Measurements from ENCODE around the gene KCND3.
"Not testable (repeated sequence)": the region's sequence is repeated elsewhere in the genome, so short reads cannot be mapped to it uniquely, and the experiment has no call there.

KCND3 gene

DNA sequence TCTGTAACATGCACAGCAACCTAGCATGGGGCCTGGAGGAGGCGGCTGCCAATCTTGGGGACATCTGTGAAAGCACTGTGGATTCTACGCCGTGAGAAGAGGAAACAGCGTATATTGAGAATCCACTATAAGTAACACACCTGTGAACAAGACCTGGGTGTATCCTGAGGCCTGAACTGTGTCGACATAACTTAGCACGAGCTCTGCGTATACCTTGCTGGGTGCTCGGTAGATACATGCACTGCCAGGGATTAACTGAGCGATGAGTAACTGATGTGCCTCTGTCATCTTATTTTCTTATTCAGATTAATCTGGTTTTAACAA, 175.2 kb downstream of the KCND3 start:
- Histone ChIP-seq H3K9ac (ENCODE audit: low read depth, low read length) (no peak overlapping the region), H3K9me3 (ENCODE audit: control insufficient read depth, insufficient read depth, low read length) (no peaks in the 10 kb centered on the region), H3K4me1 (ENCODE audit: control insufficient read depth, insufficient read depth, low read length) (no peaks in the 10 kb centered on the region), H3K4me3 (ENCODE audit: low read depth, low read length) (no peak overlapping the region), H3K27me3 (ENCODE audit: control insufficient read depth, insufficient read depth, low read length) (no peaks in the 10 kb centered on the region), H3K36me3 (ENCODE audit: control insufficient read depth, insufficient read depth, low read length) (no peaks in the 10 kb centered on the region)

GRCh38 chr1:111813440-111814304, 175.8 kb downstream of the KCND3 start:
- Histone ChIP-seq H3K36me3 (ENCODE audit: control insufficient read depth, insufficient read depth, low read length) (no peaks in the 10 kb centered on the region), H3K4me3 (ENCODE audit: low read depth, low read length) (no peak overlapping the region), H3K27me3 (ENCODE audit: control insufficient read depth, insufficient read depth, low read length) (no peaks in the 10 kb centered on the region), H3K9ac (ENCODE audit: low read depth, low read length) (no peak overlapping the region), H3K4me1 (ENCODE audit: control insufficient read depth, insufficient read depth, low read length) (no peaks in the 10 kb centered on the region), H3K9me3 (ENCODE audit: control insufficient read depth, insufficient read depth, low read length) (no peaks in the 10 kb centered on the region)

- Histone ChIP-seq H3K9ac (ENCODE audit: low read depth, low read length) (no peak overlapping the region), H3K27me3 (ENCODE audit: control insufficient read depth, insufficient read depth, low read length) (no peaks in the 10 kb centered on the region), H3K4me1 (ENCODE audit: control insufficient read depth, insufficient read depth, low read length) (no peaks in the 10 kb centered on the region), H3K4me3 (ENCODE audit: low read depth, low read length) (no peak overlapping the region), H3K9me3 (ENCODE audit: control insufficient read depth, insufficient read depth, low read length) (no peaks in the 10 kb centered on the region), H3K36me3 (ENCODE audit: control insufficient read depth, insufficient read depth, low read length) (no peaks in the 10 kb centered on the region)
Measured at GRCh38 chr1:111812306-111812705, 177.2 kb downstream of the KCND3 start.

- Histone ChIP-seq H3K27me3 (ENCODE audit: control insufficient read depth, insufficient read depth, low read length) (no peaks in the 10 kb centered on the region), H3K4me1 (ENCODE audit: control insufficient read depth, insufficient read depth, low read length) (no peaks in the 10 kb centered on the region), H3K36me3 (ENCODE audit: control insufficient read depth, insufficient read depth, low read length) (no peaks in the 10 kb centered on the region), H3K9ac (ENCODE audit: low read depth, low read length) (no peak overlapping the region), H3K4me3 (ENCODE audit: low read depth, low read length) (no peak overlapping the region), H3K9me3 (ENCODE audit: control insufficient read depth, insufficient read depth, low read length) (no peaks in the 10 kb centered on the region)
Measured at GRCh38 chr1:111811891-111812290, 177.6 kb downstream of the KCND3 start.

DNA sequence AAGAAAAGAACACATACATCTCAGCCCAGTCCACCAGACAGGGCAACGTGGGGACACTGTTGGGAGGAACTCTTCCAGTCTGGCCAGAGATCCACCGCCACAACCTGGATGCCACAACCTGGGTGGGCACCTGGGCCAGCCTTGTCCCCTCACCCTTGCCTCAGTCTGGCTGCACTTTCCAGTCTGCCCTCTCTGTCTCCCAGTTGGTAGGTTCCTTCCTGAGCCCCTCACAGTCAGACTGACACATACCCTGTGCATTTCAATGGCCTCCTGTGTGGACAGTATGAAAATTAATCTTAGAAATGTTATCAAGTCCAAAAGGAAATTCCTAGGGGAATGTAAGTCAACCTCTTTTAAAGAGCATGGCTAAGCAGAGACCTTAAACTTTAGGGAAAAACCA, 184.2 kb downstream of the KCND3 start:
- H3K9ac ChIP-seq (ENCODE audit: low read depth, low read length), result no peak overlapping the region
- H3K27me3 ChIP-seq (ENCODE audit: control insufficient read depth, insufficient read depth, low read length), result no peaks in the 10 kb centered on the region
- no peaks in the 10 kb centered on the region for H3K9me3 ChIP-seq (ENCODE audit: control insufficient read depth, insufficient read depth, low read length)
- no peak overlapping the region for H3K4me3 ChIP-seq (ENCODE audit: low read depth, low read length)
- no peaks in the 10 kb centered on the region for H3K36me3 ChIP-seq (ENCODE audit: control insufficient read depth, insufficient read depth, low read length)
- H3K4me1 ChIP-seq (ENCODE audit: control insufficient read depth, insufficient read depth, low read length), result no peaks in the 10 kb centered on the region

- H3K4me1 ChIP-seq (ENCODE audit: control insufficient read depth, insufficient read depth, low read length), result no peaks in the 10 kb centered on the region
- no peak overlapping the region for H3K4me3 ChIP-seq (ENCODE audit: low read depth, low read length)
- H3K27me3 ChIP-seq (ENCODE audit: control insufficient read depth, insufficient read depth, low read length), result no peaks in the 10 kb centered on the region
- no peaks in the 10 kb centered on the region for H3K36me3 ChIP-seq (ENCODE audit: control insufficient read depth, insufficient read depth, low read length)
- no peak overlapping the region for H3K9ac ChIP-seq (ENCODE audit: low read depth, low read length)
- no peaks in the 10 kb centered on the region for H3K9me3 ChIP-seq (ENCODE audit: control insufficient read depth, insufficient read depth, low read length)
Measured at GRCh38 chr1:111804776-111805175, 184.7 kb downstream of the KCND3 start.

DNA sequence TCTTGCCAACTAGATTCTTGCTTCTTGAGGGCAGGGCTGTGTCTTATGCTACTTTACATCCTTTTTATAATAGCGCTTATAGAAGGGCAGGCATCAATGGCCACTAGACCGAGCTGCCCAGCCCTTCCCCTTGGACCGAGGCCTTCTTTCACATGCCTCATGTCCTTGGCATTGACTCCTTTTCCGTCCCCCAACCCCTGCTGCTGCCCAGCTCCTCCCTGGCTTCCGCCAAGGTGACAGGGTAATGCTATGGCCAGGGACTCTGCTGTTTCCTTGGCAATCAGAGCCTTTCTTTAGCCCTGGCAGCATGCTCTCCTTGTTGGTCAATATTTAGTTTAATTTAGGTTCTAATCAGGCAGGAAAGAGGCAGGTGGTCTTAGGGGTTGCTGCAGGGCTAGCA, 185.5 kb downstream of the KCND3 start:
- Histone ChIP-seq H3K36me3 (ENCODE audit: control insufficient read depth, insufficient read depth, low read length) (no peaks in the 10 kb centered on the region), H3K4me1 (ENCODE audit: control insufficient read depth, insufficient read depth, low read length) (no peaks in the 10 kb centered on the region), H3K9me3 (ENCODE audit: control insufficient read depth, insufficient read depth, low read length) (no peaks in the 10 kb centered on the region), H3K27me3 (ENCODE audit: control insufficient read depth, insufficient read depth, low read length) (no peaks in the 10 kb centered on the region), H3K4me3 (ENCODE audit: low read depth, low read length) (no peak overlapping the region), H3K9ac (ENCODE audit: low read depth, low read length) (no peak overlapping the region)

GRCh38 chr1:111802984-111803383, 186.5 kb downstream of the KCND3 start:
- no peaks in the 10 kb centered on the region for H3K9me3 ChIP-seq (ENCODE audit: control insufficient read depth, insufficient read depth, low read length)
- H3K27me3 ChIP-seq (ENCODE audit: control insufficient read depth, insufficient read depth, low read length), result no peaks in the 10 kb centered on the region
- no peak overlapping the region for H3K4me3 ChIP-seq (ENCODE audit: low read depth, low read length)
- H3K4me1 ChIP-seq (ENCODE audit: control insufficient read depth, insufficient read depth, low read length), result no peaks in the 10 kb centered on the region
- H3K9ac ChIP-seq (ENCODE audit: low read depth, low read length), result no peak overlapping the region
- H3K36me3 ChIP-seq (ENCODE audit: control insufficient read depth, insufficient read depth, low read length), result no peaks in the 10 kb centered on the region

GRCh38 chr1:111802110-111802509, 187.4 kb downstream of the KCND3 start:
- H3K9me3 ChIP-seq (ENCODE audit: control insufficient read depth, insufficient read depth, low read length), result no peaks in the 10 kb centered on the region
- H3K9ac ChIP-seq (ENCODE audit: low read depth, low read length), result no peak overlapping the region
- no peaks in the 10 kb centered on the region for H3K27me3 ChIP-seq (ENCODE audit: control insufficient read depth, insufficient read depth, low read length)
- H3K4me1 ChIP-seq (ENCODE audit: control insufficient read depth, insufficient read depth, low read length), result no peaks in the 10 kb centered on the region
- H3K4me3 ChIP-seq (ENCODE audit: low read depth, low read length), result no peak overlapping the region
- no peaks in the 10 kb centered on the region for H3K36me3 ChIP-seq (ENCODE audit: control insufficient read depth, insufficient read depth, low read length)

DNA sequence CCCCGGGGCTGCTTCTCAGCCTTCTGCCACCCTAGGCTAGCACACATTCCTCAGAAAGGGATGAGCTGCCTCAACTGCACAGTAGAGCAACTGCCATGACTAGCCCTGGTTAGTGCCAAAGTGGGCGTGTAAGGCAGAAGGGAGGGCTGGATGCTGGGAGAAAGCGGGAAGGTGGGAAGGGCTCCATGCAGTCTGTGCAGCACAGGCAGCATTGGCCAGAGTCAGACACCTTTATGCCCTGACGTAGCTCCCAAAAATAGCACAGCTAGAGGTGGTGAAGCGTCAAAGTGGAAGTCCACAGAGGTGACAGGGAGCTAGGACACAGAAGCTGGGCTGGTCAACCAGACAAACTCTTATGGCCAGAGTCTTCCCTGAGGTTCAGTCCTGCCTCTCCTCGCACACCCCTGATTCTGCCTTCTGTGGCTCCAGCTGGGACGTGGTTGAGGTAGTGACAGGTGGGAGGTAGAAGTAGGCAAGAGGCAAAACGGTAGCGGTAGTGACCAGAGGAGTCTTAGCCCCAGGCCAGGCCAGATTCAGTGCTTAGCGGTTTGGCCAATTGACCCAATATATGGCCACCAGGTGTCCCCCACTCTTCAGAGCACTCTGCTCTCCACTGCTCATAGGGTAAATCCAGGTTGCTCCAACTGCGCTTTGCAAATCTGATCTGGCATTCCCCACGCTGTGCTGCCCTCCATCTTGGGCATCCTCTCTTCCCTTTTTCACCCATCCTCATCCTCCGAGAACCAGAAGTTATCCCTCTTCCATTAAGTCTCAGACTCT, 188.2 kb downstream of the KCND3 start:
- no peaks in the 10 kb centered on the region for H3K27me3 ChIP-seq (ENCODE audit: control insufficient read depth, insufficient read depth, low read length)

DNA sequence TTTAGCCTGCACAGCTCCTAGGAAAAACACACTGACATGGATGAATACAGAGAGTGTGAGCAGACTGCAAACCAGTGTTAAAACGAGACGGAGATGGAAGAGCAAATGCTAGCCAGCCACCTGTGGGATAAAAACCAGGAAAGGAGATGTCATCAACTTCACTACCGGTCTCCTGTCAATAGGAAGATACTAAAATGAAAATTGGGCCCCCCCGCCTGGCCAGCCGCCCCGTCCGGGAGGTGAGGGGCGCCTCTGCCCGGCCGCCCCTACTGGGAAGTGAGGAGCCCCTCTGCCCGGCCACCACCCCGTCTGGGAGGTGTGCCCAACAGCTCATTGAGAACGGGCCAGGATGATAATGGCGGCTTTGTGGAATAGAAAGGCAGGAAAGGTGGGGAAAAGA, 189.7 kb downstream of the KCND3 start:
- not testable (repeated sequence) for H3K9me3 ChIP-seq (ENCODE audit: control insufficient read depth, insufficient read depth, low read length); H3K36me3 ChIP-seq (ENCODE audit: control insufficient read depth, insufficient read depth, low read length); H3K9ac ChIP-seq (ENCODE audit: low read depth, low read length); H3K4me1 ChIP-seq (ENCODE audit: control insufficient read depth, insufficient read depth, low read length); H3K4me3 ChIP-seq (ENCODE audit: low read depth, low read length); H3K27me3 ChIP-seq (ENCODE audit: control insufficient read depth, insufficient read depth, low read length)

More for the DNA sequence above, 188.2 kb downstream of the KCND3 start:
- H3K9ac ChIP-seq (ENCODE audit: low read depth, low read length), result no peak overlapping the region
- H3K9me3 ChIP-seq (ENCODE audit: control insufficient read depth, insufficient read depth, low read length), result no peaks in the 10 kb centered on the region
- H3K4me3 ChIP-seq (ENCODE audit: low read depth, low read length), result no peak overlapping the region
- no peaks in the 10 kb centered on the region for H3K36me3 ChIP-seq (ENCODE audit: control insufficient read depth, insufficient read depth, low read length)
- H3K4me1 ChIP-seq (ENCODE audit: control insufficient read depth, insufficient read depth, low read length), result no peaks in the 10 kb centered on the region

GRCh38 chr1:111798580-111798979, 190.9 kb downstream of the KCND3 start:
- Histone ChIP-seq H3K36me3 (ENCODE audit: control insufficient read depth, insufficient read depth, low read length) (no peaks in the 10 kb centered on the region), H3K4me3 (ENCODE audit: low read depth, low read length) (no peak overlapping the region), H3K4me1 (ENCODE audit: control insufficient read depth, insufficient read depth, low read length) (no peaks in the 10 kb centered on the region), H3K27me3 (ENCODE audit: control insufficient read depth, insufficient read depth, low read length) (no peaks in the 10 kb centered on the region), H3K9me3 (ENCODE audit: control insufficient read depth, insufficient read depth, low read length) (no peaks in the 10 kb centered on the region), H3K9ac (ENCODE audit: low read depth, low read length) (no peak overlapping the region)
